ENCODE data around the gene TRAPPC12.

DNA sequence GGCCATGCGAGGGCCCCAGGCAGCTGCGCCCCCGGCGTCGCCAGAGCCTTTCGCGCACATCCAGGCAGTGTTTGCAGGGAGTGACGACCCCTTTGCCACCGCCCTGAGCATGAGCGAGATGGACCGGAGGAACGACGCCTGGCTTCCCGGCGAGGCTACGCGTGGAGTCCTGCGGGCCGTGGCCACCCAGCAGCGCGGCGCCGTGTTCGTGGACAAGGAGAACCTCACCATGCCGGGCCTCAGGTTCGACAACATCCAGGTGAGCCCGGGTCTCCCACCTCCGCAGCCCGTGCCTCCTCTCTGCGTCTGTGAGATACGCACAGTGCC, 8.9 kb downstream of the TRAPPC12 start:
- TF ChIP-seq CTCF (optimal IDR thresholded peaks at IDR 0.05 in 1 of 3, IDR thresholded peaks at IDR 0.05 in 1 of 3, conservative IDR thresholded peaks at IDR 0.05 in 1 of 3; ENCODE audit: extremely low read depth in 1 of 3, insufficient read depth in 2 of 3, low read length in 3 of 3), result no peak
- TF ChIP-seq EZH2 (IDR thresholded peaks at IDR 0.05; ENCODE audit: low read length), result no peak
